Uterus (tissue), 2 donors: ENCODE results near the gene THY1.

Experiments
- CTCF ChIP-seq, 4 experiments: fragments of 200-600 bp in 2 of 4; fragments of 450-650 bp in 2 of 4; sonication (generic) in 2 of 4; IDR thresholded peaks; one replicate each; pipeline ENCODE4 v1.5.1; 2016 to 2019; ENCODE audit warnings: antibody characterized with exemption in 4 of 4, mild to moderate bottlenecking in 2 of 4, moderate library complexity in 1 of 4
- POLR2A ChIP-seq, 2 donors: fragments of 450-650 bp; IDR thresholded peaks; one replicate each; pipeline ENCODE4 v1.6.1; 2016; ENCODE audit warnings: antibody characterized with exemption in 2 of 2, mild to moderate bottlenecking in 1 of 2, moderate library complexity in 1 of 2

GRCh38 chr11:119421351-119421750 lies 1.6 kb downstream of the THY1 start:
- TF ChIP-seq CTCF (IDR thresholded peaks at IDR 0.05) (no peak), POLR2A (IDR thresholded peaks at IDR 0.05) (no peak)
